Measurements from ENCODE around the gene EN1. TPM values are rescaled to one million over a fixed set of nuclear protein-coding genes. Genes with fewer than 3 reads are reported as not detected.

EN1 gene
- total and polyA plus RNA-seq, 2 experiments from 2014 or later, result 0.21 to 0.24 TPM

DNA sequence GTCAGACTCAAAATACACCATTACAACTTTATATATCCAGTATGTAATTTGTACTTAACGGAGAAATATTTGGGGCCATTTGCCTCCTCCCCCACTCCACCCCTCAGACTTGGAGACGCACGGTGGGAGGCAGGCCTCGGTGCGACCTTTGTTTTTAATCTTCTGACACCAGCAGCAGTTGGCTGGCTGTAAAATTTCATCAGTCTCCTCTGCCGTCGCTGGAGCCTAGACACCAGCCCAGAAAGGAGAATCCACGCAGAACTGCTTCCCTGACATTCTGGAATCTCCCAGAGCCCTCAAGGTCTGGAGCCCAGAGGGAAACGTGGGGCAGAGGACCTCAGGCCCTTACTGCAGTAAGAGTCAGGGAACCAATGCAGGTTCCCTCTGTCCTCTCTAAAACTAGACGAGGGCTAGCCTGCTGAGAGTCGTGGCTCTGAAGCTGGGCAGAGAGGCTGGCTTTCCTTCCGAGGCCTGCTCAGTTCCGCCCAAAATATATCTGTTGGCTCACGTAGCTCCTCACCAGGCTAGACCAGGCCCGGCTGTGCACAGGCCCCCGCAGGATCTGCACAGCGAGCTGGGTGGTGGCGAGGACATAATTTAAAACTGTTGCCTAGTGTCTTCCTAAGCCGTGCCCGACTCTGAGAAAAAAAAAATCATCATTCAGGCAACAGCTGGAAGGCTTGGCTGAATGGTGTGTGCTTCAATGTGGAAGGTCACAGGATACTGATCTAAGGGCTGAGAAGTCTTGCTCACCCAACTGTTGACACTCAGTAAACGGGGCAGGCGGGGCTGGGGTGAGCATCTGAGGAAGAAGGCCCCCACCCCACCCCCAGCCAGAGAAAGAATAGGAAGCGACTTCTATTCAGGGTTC is 40.4 kb downstream of the EN1 start (continued):
- TF ChIP-seq, protein P1, sequence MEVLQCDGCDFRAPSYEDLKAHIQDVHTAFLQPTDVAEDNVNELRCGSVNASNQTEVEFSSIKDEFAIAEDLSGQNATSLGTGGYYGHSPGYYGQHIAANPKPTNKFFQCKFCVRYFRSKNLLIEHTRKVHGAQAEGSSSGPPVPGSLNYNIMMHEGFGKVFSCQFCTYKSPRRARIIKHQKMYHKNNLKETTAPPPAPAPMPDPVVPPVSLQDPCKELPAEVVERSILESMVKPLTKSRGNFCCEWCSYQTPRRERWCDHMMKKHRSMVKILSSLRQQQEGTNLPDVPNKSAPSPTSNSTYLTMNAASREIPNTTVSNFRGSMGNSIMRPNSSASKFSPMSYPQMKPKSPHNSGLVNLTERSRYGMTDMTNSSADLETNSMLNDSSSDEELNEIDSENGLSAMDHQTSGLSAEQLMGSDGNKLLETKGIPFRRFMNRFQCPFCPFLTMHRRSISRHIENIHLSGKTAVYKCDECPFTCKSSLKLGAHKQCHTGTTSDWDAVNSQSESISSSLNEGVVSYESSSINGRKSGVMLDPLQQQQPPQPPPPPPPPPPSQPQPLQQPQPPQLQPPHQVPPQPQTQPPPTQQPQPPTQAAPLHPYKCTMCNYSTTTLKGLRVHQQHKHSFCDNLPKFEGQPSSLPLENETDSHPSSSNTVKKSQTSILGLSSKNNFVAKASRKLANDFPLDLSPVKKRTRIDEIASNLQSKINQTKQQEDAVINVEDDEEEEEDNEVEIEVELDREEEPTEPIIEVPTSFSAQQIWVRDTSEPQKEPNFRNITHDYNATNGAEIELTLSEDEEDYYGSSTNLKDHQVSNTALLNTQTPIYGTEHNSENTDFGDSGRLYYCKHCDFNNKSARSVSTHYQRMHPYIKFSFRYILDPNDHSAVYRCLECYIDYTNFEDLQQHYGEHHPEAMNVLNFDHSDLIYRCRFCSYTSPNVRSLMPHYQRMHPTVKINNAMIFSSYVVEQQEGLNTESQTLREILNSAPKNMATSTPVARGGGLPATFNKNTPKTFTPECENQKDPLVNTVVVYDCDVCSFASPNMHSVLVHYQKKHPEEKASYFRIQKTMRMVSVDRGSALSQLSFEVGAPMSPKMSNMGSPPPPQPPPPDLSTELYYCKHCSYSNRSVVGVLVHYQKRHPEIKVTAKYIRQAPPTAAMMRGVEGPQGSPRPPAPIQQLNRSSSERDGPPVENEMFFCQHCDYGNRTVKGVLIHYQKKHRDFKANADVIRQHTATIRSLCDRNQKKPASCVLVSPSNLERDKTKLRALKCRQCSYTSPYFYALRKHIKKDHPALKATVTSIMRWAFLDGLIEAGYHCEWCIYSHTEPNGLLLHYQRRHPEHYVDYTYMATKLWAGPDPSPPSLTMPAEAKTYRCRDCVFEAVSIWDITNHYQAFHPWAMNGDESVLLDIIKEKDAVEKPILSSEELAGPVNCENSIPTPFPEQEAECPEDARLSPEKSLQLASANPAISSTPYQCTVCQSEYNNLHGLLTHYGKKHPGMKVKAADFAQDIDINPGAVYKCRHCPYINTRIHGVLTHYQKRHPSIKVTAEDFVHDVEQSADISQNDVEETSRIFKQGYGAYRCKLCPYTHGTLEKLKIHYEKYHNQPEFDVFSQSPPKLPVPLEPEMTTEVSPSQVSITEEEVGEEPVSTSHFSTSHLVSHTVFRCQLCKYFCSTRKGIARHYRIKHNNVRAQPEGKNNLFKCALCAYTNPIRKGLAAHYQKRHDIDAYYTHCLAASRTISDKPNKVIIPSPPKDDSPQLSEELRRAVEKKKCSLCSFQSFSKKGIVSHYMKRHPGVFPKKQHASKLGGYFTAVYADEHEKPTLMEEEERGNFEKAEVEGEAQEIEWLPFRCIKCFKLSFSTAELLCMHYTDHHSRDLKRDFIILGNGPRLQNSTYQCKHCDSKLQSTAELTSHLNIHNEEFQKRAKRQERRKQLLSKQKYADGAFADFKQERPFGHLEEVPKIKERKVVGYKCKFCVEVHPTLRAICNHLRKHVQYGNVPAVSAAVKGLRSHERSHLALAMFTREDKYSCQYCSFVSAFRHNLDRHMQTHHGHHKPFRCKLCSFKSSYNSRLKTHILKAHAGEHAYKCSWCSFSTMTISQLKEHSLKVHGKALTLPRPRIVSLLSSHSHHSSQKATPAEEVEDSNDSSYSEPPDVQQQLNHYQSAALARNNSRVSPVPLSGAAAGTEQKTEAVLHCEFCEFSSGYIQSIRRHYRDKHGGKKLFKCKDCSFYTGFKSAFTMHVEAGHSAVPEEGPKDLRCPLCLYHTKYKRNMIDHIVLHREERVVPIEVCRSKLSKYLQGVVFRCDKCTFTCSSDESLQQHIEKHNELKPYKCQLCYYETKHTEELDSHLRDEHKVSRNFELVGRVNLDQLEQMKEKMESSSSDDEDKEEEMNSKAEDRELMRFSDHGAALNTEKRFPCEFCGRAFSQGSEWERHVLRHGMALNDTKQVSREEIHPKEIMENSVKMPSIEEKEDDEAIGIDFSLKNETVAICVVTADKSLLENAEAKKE (CRISPR knock-in tag; IDR thresholded peaks at IDR 0.05), result no peak
- TF ChIP-seq CREB1 (CRISPR knock-in tag; IDR thresholded peaks at IDR 0.05; ENCODE audit: low read depth), result no peak

- H3K79me2 ChIP-seq (replicated peaks; ENCODE audit: insufficient read depth), result no peaks in the 10 kb centered on the region
- H4K20me1 ChIP-seq (replicated peaks; ENCODE audit: insufficient read depth), result no peaks in the 10 kb centered on the region
- no peak overlapping the region for H3K27ac Mint-ChIP-seq
- no peak overlapping the region for H3K4me3 ChIP-seq
- H3K4me3 Mint-ChIP-seq, result no peak overlapping the region
- no peaks in the 10 kb centered on the region for H3K36me3 Mint-ChIP-seq (ENCODE audit: low read depth)
- H3K27ac ChIP-seq (ENCODE audit: low read depth), result no peak overlapping the region
- peaks cover 37% of the 10 kb centered on the region for H3K4me1 Mint-ChIP-seq
- H3K27me3 Mint-ChIP-seq (ENCODE audit: insufficient read depth, low read depth, poor library complexity), result peaks cover 5% of the 10 kb centered on the region
- H3K4me1 ChIP-seq (ENCODE audit: insufficient read depth), result peaks cover 41% of the 10 kb centered on the region
- H3K9me3 Mint-ChIP-seq, result no peaks in the 10 kb centered on the region
- H3F3A ChIP-seq (replicated peaks; ENCODE audit: low read depth), result peaks cover 4% of the 10 kb centered on the region; the same call in 1 of the 2 replicates
- H3K4me2 ChIP-seq, result no peak overlapping the region
- 0 out of 2 replicates have a peak, but pooled peaks cover 4% of the 10 kb centered on the region for H3K27me3 ChIP-seq (ENCODE audit: insufficient read depth)
- ATAC-seq (no peak), DNase-seq (ENCODE audit: low spot score) (no peak)
- H3K9me2 ChIP-seq (ENCODE audit: insufficient read depth), result no peaks in the 10 kb centered on the region
- no peaks in the 10 kb centered on the region for H3K36me3 ChIP-seq (ENCODE audit: insufficient read depth)
- H2AFZ ChIP-seq, result no peak overlapping the region
- TF ChIP-seq EZH2phosphoT487 (IDR thresholded peaks at IDR 0.05; ENCODE audit: unreplicated experiment) (no peak), STAT1 (IDR thresholded peaks at IDR 0.05; ENCODE audit: unreplicated experiment) (no peak), ZNF331 (CRISPR knock-in tag; IDR thresholded peaks at IDR 0.05; ENCODE audit: low read depth) (no peak), EZH2 (IDR thresholded peaks at IDR 0.05; ENCODE audit: low read depth, unreplicated experiment) (no peak), POLR2AphosphoS5 (IDR thresholded peaks at IDR 0.05; ENCODE audit: low read depth) (no peak), JUNB (IDR thresholded peaks at IDR 0.05; ENCODE audit: unreplicated experiment) (no peak), ZNF114 (CRISPR knock-in tag; IDR thresholded peaks at IDR 0.05) (no peak), REST (IDR thresholded peaks at IDR 0.05; ENCODE audit: unreplicated experiment) (no peak)
- TF ChIP-seq, protein P2, sequence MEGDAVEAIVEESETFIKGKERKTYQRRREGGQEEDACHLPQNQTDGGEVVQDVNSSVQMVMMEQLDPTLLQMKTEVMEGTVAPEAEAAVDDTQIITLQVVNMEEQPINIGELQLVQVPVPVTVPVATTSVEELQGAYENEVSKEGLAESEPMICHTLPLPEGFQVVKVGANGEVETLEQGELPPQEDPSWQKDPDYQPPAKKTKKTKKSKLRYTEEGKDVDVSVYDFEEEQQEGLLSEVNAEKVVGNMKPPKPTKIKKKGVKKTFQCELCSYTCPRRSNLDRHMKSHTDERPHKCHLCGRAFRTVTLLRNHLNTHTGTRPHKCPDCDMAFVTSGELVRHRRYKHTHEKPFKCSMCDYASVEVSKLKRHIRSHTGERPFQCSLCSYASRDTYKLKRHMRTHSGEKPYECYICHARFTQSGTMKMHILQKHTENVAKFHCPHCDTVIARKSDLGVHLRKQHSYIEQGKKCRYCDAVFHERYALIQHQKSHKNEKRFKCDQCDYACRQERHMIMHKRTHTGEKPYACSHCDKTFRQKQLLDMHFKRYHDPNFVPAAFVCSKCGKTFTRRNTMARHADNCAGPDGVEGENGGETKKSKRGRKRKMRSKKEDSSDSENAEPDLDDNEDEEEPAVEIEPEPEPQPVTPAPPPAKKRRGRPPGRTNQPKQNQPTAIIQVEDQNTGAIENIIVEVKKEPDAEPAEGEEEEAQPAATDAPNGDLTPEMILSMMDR (conservative IDR thresholded peaks at IDR 0.05; ENCODE audit: low read depth in 2 of 2), result no peak
Observed at GRCh38 chr2:118805064-118805690, 42.3 kb downstream of the EN1 start.

Measured in GM23338 (cell line).